HepG2 (cell line): ENCODE measurements around the gene CA9. TPM values are rescaled to one million over a fixed set of nuclear protein-coding genes. Genes with fewer than 3 reads are reported as not detected.
A peak's percentile ranks its signal among the peaks of the same experiment; 100 is the strongest.

Source experiments
- AKNA ChIP-seq: sonication (generic); formaldehyde crosslinking; IDR thresholded peaks from 2 replicates; pipeline ENCODE4 v1.4.0; 2020; ENCODE audit warnings: missing genetic modification reagents, borderline replicate concordance
- ARNTL ChIP-seq: sonication (generic); formaldehyde crosslinking; IDR thresholded peaks from 2 replicates; pipeline ENCODE4 v1.4.0; 2020; ENCODE audit warnings: mild to moderate bottlenecking, missing genetic modification reagents
- E2F1 ChIP-seq: sonication (generic); formaldehyde crosslinking; IDR thresholded peaks from 2 replicates; pipeline ENCODE4 v1.5.0; 2020; ENCODE audit warnings: missing genetic modification reagents
- GATAD2A ChIP-seq: IDR thresholded peaks from 2 replicates; pipeline ENCODE4 v1.6.1; 2016
- NFYC ChIP-seq: IDR thresholded peaks from 2 replicates; pipeline ENCODE4 v1.6.1; 2016; ENCODE audit warnings: missing genetic modification reagents, missing compliant biosample characterization
- SP4 ChIP-seq: sonication (generic); formaldehyde crosslinking; IDR thresholded peaks from 2 replicates; pipeline ENCODE4 v1.8.1; 2023; ENCODE audit warnings: mild to moderate bottlenecking, missing genetic modification reagents
- ZBTB34 ChIP-seq: sonication (generic); formaldehyde crosslinking; IDR thresholded peaks from 2 replicates; pipeline ENCODE4 v1.8.0; 2022; ENCODE audit warnings: mild to moderate bottlenecking, missing genetic modification reagents
- ZEB1 ChIP-seq: IDR thresholded peaks from 2 replicates; pipeline ENCODE4 v1.6.1; 2012; ENCODE audit warnings: mild to moderate bottlenecking, low read depth, inconsistent platforms; ENCODE audit not compliant: insufficient replicate concordance
- ZNF18 ChIP-seq: sonication (generic); formaldehyde crosslinking; IDR thresholded peaks from 2 replicates; pipeline ENCODE4 v1.8.0; 2022; ENCODE audit warnings: mild to moderate bottlenecking, missing genetic modification reagents; ENCODE audit not compliant: insufficient replicate concordance
- ZNF3 ChIP-seq: IDR thresholded peaks from 2 replicates; pipeline ENCODE4 v1.7.0; 2017; ENCODE audit warnings: inconsistent platforms
- ZNF547 ChIP-seq: sonication (generic); formaldehyde crosslinking; IDR thresholded peaks from 2 replicates; pipeline ENCODE4 v1.5.1; 2020; ENCODE audit warnings: mild to moderate bottlenecking, missing genetic modification reagents
- ZNF646 ChIP-seq: sonication (generic); formaldehyde crosslinking; IDR thresholded peaks from 2 replicates; pipeline ENCODE4 v1.9.0; 2021; ENCODE audit warnings: mild to moderate bottlenecking, missing genetic modification reagents
- polyA plus RNA-seq, 8 experiments: library from polyadenylated mRNA; depleted of rRNA in 3 of 8; stranded (reverse) in 7 of 8; unstranded in 1 of 8; fragments of >200 nt; fragmentation: Illumina TruSeq in 4 of 8; extraction: Trizol in 4 of 8; gene quantifications; 2 replicates each; pipeline versions ENCODE4 v1.2.1 to v1.2.3, GENCODE V29; 2011 to 2016; ENCODE audit warnings: low read depth in 4 of 8, missing spikeins in 1 of 8, mixed read lengths in 1 of 8; ENCODE audit not compliant: insufficient read depth in 1 of 8
- total RNA-seq, 5 experiments: library from RNA; depleted of rRNA; stranded (reverse); fragments of >200 nt; fragmentation: Illumina TruSeq; extraction: Trizol; gene quantifications; 2 replicates each; pipeline ENCODE4 v1.2.3, GENCODE V29; 2016; ENCODE audit warnings: low read depth in 1 of 5

Gene CA9
- total and polyA plus RNA-seq, 2 of the 13 experiments (the other 11 are each of a cell fraction or from before 2014, with no cell fraction given), result 0.13 to 152 TPM

- no peak for TF ChIP-seq AKNA (CRISPR knock-in tag)
- peak; percentile 88 for TF ChIP-seq ZNF547 (CRISPR knock-in tag)
- 0 out of 2 replicates have a peak, but pooled peaks have one; percentile 46 for TF ChIP-seq ARNTL
- peak; percentile 26; the same call in 1 of the 2 replicates for TF ChIP-seq ZBTB34
- TF ChIP-seq SP4 (CRISPR knock-in tag), result peak; percentile 83
- TF ChIP-seq ZNF3 (CRISPR knock-in tag), result no peak
- no peak for TF ChIP-seq ZNF18
- no peak for TF ChIP-seq ZNF646 (CRISPR knock-in tag)
- TF ChIP-seq GATAD2A (CRISPR knock-in tag), result peak; percentile 52
- peak; percentile 28 for TF ChIP-seq ZEB1
- TF ChIP-seq NFYC, result 0 out of 2 replicates have a peak, but pooled peaks have one; percentile 19
- peak; percentile 99 for TF ChIP-seq E2F1 (CRISPR knock-in tag)
These were observed 8.9 kb upstream of the CA9 start, which contains the start of gene ARHGEF39 (continued) for GRCh38 chr9:35664531-35665470.
